Measurements from ENCODE around the gene HES4.

DNA sequence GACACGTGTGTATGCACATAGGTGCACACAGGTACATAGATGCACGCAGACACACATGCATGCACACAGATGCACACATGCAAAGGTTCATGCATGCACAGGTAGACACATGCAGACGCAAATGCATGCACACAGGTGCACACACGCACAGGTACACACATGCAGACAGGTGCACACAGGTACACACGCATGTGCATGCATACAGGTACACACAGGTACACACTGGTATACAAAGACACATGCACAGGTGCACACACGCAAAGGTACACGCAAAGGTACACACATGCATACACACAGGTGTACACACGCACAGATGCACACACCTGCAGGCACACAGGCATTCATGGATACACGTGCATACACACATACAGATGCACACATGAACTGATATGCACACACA lies 49.6 kb downstream of the HES4 start:
- TF ChIP-seq, protein P1, sequence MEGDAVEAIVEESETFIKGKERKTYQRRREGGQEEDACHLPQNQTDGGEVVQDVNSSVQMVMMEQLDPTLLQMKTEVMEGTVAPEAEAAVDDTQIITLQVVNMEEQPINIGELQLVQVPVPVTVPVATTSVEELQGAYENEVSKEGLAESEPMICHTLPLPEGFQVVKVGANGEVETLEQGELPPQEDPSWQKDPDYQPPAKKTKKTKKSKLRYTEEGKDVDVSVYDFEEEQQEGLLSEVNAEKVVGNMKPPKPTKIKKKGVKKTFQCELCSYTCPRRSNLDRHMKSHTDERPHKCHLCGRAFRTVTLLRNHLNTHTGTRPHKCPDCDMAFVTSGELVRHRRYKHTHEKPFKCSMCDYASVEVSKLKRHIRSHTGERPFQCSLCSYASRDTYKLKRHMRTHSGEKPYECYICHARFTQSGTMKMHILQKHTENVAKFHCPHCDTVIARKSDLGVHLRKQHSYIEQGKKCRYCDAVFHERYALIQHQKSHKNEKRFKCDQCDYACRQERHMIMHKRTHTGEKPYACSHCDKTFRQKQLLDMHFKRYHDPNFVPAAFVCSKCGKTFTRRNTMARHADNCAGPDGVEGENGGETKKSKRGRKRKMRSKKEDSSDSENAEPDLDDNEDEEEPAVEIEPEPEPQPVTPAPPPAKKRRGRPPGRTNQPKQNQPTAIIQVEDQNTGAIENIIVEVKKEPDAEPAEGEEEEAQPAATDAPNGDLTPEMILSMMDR (IDR thresholded peaks at IDR 0.05; ENCODE audit: extremely low read depth in 1 of 2, insufficient read depth in 1 of 2, low read depth in 1 of 2, low read length in 2 of 2) = no peak
- no peak for TF ChIP-seq EZH2 (IDR thresholded peaks at IDR 0.05; ENCODE audit: borderline replicate concordance, low read depth, low read length, severe bottlenecking)
- no peak for TF ChIP-seq POLR2AphosphoS5 (IDR thresholded peaks at IDR 0.05; ENCODE audit: insufficient read depth, low read depth, low read length)
- no peak for TF ChIP-seq POLR2A (IDR thresholded peaks at IDR 0.05; ENCODE audit: low read depth, low read length)
- no peak for TF ChIP-seq JUN (IDR thresholded peaks at IDR 0.05; ENCODE audit: borderline replicate concordance, insufficient read depth, insufficient read length, low read depth)
- TF ChIP-seq, protein P2, sequence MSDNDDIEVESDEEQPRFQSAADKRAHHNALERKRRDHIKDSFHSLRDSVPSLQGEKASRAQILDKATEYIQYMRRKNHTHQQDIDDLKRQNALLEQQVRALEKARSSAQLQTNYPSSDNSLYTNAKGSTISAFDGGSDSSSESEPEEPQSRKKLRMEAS (IDR thresholded peaks at IDR 0.05; ENCODE audit: insufficient read depth, insufficient read length) = no peak
- TF ChIP-seq MYC (IDR thresholded peaks at IDR 0.05; ENCODE audit: low read depth, low read length) = no peak
- no peak for TF ChIP-seq FOS (IDR thresholded peaks at IDR 0.05; ENCODE audit: borderline replicate concordance, insufficient read depth, low read length)
- no peak for TF ChIP-seq GATA2 (IDR thresholded peaks at IDR 0.05; ENCODE audit: insufficient read depth, insufficient read length, low read depth, low read length)
